GM12873 (cell line): ENCODE measurements around the gene AFTPH.

Experiments used
- TF ChIP-seq, protein P1 (sequence below): IDR thresholded peaks from 2 replicates; pipeline ENCODE4 v1.5.1; 2012; ENCODE audit warnings: low read depth, mild to moderate bottlenecking, moderate library complexity, low read length, control low read depth; ENCODE audit not compliant: insufficient read depth; ENCODE audit errors: missing control alignments

AFTPH gene

DNA sequence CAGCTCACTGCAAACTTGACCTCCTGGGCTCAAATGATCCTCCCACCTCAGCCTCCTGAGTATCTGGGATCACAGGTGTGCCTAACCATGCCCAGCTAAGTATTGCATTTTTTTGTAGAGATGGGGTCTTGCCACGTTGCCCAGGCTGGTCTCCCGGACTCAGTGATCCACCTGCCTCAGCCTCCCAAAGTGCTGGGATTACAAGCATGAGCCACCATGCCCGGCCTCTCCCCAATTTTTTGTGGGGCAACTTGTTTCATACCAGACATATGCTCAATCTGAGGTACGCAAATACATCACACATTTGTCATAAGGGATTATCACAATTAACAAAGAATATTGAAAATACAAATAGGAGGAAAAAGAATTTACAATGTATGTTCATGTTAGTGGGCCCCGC, 42.5 kb upstream of the AFTPH start:
- TF ChIP-seq, protein P1, sequence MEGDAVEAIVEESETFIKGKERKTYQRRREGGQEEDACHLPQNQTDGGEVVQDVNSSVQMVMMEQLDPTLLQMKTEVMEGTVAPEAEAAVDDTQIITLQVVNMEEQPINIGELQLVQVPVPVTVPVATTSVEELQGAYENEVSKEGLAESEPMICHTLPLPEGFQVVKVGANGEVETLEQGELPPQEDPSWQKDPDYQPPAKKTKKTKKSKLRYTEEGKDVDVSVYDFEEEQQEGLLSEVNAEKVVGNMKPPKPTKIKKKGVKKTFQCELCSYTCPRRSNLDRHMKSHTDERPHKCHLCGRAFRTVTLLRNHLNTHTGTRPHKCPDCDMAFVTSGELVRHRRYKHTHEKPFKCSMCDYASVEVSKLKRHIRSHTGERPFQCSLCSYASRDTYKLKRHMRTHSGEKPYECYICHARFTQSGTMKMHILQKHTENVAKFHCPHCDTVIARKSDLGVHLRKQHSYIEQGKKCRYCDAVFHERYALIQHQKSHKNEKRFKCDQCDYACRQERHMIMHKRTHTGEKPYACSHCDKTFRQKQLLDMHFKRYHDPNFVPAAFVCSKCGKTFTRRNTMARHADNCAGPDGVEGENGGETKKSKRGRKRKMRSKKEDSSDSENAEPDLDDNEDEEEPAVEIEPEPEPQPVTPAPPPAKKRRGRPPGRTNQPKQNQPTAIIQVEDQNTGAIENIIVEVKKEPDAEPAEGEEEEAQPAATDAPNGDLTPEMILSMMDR = no peak

DNA sequence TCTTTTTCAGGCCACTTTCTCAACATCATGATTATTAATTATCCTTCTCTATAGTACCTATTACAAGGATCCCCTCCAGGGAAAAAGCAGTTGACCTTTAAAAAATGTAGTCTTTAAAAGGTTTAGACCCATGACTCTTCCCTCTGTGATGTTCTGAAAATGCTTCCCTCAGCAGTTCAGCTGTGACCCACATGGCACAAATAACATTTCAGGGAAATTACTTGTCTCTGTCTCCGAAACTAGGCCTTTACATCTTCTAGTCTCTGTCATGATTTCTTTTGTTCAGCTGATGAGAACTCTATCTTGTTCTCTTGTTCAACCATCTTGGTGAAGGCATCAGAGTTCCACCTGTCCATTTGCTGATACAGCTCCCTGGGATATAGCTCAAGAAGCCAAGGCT, 41.9 kb upstream of the AFTPH start:
- TF ChIP-seq, protein P1 = no peak

DNA sequence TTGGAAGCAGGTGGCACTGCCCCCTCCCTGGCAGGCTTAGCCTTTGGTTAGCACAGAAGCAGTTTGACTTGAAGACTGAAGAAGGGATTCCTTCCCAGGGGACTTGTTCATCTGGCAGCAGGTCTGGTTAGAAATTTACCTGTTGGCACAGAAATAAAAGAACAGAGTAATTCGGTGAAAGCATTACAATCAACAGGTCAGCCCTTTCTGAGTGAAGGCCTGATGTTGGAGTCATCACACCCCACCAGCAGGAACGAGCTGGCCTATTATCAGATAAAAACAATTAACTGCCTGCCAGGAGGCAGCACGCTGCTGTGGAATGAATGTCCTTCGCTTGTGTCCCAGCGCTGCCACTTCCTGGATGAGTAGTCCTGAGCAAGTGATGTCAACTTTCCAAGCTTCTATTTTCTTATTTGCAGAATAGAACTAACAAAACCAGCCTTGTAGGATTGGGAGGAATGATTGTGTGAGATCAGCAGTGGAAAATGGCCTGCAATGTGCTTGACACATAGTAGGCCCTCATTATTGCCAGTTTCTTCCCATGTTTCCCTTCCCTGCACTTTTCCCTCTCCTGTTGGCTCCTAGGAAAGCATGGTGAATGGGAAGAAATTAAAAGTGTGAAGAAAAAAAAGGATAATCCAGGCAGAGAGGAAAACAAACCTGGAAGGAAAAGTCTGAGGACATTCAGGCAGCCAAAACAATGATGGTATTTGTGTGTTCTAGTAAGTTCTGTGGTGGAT, 41.2 kb upstream of the AFTPH start:
- TF ChIP-seq, protein P1 = no peak

DNA sequence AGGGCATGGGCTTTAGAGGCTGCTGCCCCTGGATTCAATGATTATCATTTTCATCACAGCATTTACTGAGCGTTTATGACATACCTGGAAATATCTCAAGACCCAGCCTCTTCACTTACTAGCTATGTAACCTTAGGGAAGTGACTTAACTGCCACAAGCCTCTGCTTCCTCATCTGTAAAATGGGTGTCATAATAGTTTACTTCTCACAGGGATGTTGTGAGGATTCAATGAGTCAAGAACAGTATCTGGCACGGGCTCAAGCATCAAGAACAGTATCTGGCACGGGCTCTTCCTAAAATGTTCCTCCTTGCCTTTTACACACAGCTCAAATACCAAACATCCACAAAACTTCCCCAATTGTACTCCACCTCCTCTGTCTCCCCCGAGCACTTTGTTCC, 38.8 kb upstream of the AFTPH start:
- TF ChIP-seq, protein P1 = no peak

DNA sequence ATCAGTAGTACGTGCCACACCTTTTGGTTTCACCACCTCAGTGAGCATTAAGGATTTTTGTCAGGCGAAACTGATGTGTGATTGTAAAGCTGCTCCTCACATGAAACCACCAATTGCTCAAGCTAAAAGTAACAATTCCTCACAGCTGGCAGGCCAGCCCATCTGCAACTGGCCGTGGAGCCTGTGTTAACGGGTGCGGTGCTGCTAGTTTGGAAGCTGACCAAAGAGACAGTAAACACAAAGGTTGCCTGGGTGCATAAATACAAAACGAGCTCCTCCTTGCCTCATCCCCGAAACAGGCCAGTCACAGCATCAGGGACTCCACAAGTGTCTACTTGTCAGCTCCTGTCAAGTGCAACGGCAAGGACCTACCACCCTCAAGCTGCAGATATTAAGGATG, 38.2 kb upstream of the AFTPH start:
- TF ChIP-seq, protein P1 = no peak

DNA sequence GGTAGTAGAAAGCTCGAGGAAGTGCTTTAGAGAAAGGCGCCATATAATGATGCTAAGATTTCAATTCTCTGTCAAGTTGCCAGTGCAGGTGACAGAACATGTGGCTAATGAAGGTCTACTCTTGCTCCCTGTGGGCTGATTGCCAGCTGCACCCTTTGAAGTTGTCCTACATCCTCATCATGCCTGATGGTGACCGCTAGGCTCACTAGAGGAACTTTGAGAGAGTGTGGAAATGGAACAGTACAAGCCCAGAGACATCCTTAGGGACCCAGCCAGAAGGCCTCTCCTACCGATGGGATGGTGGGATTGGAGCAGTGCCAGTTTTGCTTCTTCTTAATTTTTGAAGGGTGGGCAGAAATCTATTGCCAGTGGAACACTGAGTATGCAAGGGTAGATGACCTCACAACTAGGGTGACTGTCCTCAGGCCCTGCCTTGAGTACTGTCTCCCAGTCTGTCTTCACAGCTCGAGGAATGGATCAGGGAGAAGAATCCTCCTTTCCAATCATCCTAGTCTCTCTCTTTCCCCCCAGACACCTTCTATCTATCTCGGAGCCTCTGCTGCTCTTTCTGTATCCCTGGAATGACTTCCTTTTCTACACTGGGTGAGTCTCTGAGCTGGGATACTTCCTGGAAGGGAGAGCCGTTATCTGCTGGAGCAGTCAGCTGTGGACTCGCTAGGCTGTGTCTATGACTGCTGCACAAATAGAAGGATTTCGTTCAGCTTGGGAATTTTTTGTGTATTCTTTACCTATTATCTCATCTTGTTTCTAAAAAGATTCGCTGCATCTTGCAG, 36.7 kb upstream of the AFTPH start:
- TF ChIP-seq, protein P1 = no peak

DNA sequence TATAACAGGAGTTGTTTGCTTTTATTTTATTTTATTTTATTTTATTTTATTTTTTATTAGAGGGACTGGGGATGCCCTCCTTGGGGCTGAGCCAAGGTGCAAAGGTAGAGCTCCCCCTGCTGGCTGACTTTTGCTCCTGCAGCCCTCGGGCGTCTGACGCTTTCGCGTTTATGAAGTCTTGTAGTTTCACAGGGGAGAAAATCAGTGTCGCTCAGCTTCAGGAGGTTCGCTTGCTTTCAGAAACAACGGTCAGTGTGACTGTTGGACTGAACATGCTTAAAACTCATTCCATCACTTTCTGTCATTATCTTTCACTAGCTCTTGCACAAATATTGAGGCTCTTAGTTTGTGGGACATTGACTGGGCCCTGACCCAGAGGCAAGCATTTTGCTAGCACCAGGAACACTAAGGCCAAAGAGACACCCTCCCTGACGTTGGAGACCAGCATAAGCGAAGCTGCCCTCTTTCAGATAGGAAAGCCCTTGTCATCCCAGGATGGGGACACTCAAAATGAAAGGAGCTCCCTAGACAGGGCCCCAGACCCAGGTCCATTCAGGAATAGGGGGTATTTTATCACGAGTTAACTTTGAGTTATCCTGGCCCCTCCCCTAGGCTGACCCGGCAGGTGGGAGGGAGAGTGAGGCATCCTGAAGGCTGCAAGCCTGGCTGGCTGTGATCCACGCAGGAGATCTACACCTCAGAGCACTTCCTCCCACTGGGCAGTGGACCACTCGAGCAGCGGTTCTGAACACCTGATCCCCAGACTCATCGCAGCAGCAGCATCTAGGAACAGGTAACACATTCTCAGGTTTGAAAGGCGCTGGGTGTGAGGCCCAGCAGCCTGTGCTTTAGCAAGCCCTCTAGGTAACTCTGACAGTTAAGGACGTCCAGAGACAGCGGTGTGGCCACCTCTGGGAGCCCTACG, 35.8 kb upstream of the AFTPH start:
- TF ChIP-seq, protein P1 = peak; percentile 85
